ENCODE measurements around the gene RPL29. TPM values are rescaled to one million over a fixed set of nuclear protein-coding genes. Genes with fewer than 3 reads are reported as not detected.

The RPL29 gene
- total RNA-seq, 4 donors from 2014 or later: 786 to 1,908 (median 1,382) TPM

GRCh38 chr3:51954713-51955112 lies 41.0 kb downstream of the RPL29 start:
- WGBS: 83% methylated on average over 1 of the region's 1 CpG
- Histone ChIP-seq H3K27ac (replicated peaks in 1 of 4) (no peak overlapping the region), H3K9me3 (no peaks in the 10 kb centered on the region), H3K36me3 (peaks cover 4 to 27% (median 25%) of the 10 kb centered on the region in 4 donors), H3K4me1 (peaks cover 10 to 22% (median 20%) of the 10 kb centered on the region in 4 donors), H3K4me3 (no peak overlapping the region), H3K27me3 (no peaks in the 10 kb centered on the region)
- intact Hi-C loops (cut with DNase I): no loop called here
- no peak for DNase-seq (ENCODE audit: extremely low spot score)
- no peak for TF ChIP-seq POLR2AphosphoS5 (IDR thresholded peaks at IDR 0.05)
- no peak for TF ChIP-seq POLR2A (IDR thresholded peaks at IDR 0.05; ENCODE audit: low read depth)
- TF ChIP-seq CTCF (IDR thresholded peaks at IDR 0.05): no peak
- no peak for TF ChIP-seq EP300 (IDR thresholded peaks at IDR 0.05)

- WGBS: 76% methylated on average over 6 of the region's 6 CpGs
- no peaks in the 10 kb centered on the region for H3K9me3 ChIP-seq
- peaks cover 0 to 24% (median 23%) of the 10 kb centered on the region in 4 donors for H3K36me3 ChIP-seq
- TF ChIP-seq POLR2A (IDR thresholded peaks at IDR 0.05; ENCODE audit: low read depth): no peak
- TF ChIP-seq CTCF (IDR thresholded peaks at IDR 0.05): no peak
- TF ChIP-seq EP300 (IDR thresholded peaks at IDR 0.05): no peak
- TF ChIP-seq POLR2AphosphoS5 (IDR thresholded peaks at IDR 0.05): no peak
- H3K4me3 ChIP-seq: no peak overlapping the region
- H3K27ac ChIP-seq (replicated peaks in 1 of 4): no peak overlapping the region
- H3K27me3 ChIP-seq: no peaks in the 10 kb centered on the region
- H3K4me1 ChIP-seq: peaks cover 10 to 22% (median 20%) of the 10 kb centered on the region in 4 donors
- DNase-seq (ENCODE audit: extremely low spot score): no peak
- intact Hi-C loops (cut with DNase I): no loop called here
Measured at GRCh38 chr3:51954105-51954504, 41.6 kb downstream of the RPL29 start.

GRCh38 chr3:51953445-51953844 lies 42.2 kb downstream of the RPL29 start:
- Histone ChIP-seq H3K27me3 (no peaks in the 10 kb centered on the region), H3K9me3 (no peaks in the 10 kb centered on the region), H3K4me3 (no peak overlapping the region), H3K4me1 (peaks cover 10 to 22% (median 20%) of the 10 kb centered on the region in 4 donors), H3K36me3 (peaks cover 0 to 24% (median 21%) of the 10 kb centered on the region in 4 donors), H3K27ac (replicated peaks in 1 of 4) (no peak overlapping the region)
- TF ChIP-seq POLR2A (IDR thresholded peaks at IDR 0.05; ENCODE audit: low read depth): no peak
- no peak for TF ChIP-seq EP300 (IDR thresholded peaks at IDR 0.05)
- no peak for TF ChIP-seq CTCF (IDR thresholded peaks at IDR 0.05)
- TF ChIP-seq POLR2AphosphoS5 (IDR thresholded peaks at IDR 0.05): no peak
- intact Hi-C loops (cut with DNase I): no loop called here
- no peak for DNase-seq (ENCODE audit: extremely low spot score)
- WGBS: 68% methylated on average over 3 of the region's 3 CpGs

- intact Hi-C loops (cut with DNase I): no loop called here
- Histone ChIP-seq H3K27ac (replicated peaks in 1 of 4) (no peak overlapping the region), H3K4me3 (no peak overlapping the region), H3K4me1 (peaks cover 3 to 11% (median 9%) of the 10 kb centered on the region in 4 donors), H3K27me3 (no peaks in the 10 kb centered on the region), H3K36me3 (peaks cover 0 to 38% (median 29%) of the 10 kb centered on the region in 4 donors), H3K9me3 (no peaks in the 10 kb centered on the region)
- TF ChIP-seq POLR2AphosphoS5 (IDR thresholded peaks at IDR 0.05) (no peak), POLR2A (IDR thresholded peaks at IDR 0.05; ENCODE audit: low read depth) (no peak), CTCF (IDR thresholded peaks at IDR 0.05) (no peak), EP300 (IDR thresholded peaks at IDR 0.05) (no peak)
- 87% methylated on average over 2 of the region's 2 CpGs for WGBS
- no peak for DNase-seq (ENCODE audit: extremely low spot score)
Measured at GRCh38 chr3:51950899-51951298, 44.8 kb downstream of the RPL29 start.

- WGBS: 86% methylated on average over 5 of the region's 5 CpGs
- H3K9me3 ChIP-seq: no peaks in the 10 kb centered on the region
- TF ChIP-seq CTCF (IDR thresholded peaks at IDR 0.05) (no peak), POLR2A (IDR thresholded peaks at IDR 0.05; ENCODE audit: low read depth) (no peak), EP300 (IDR thresholded peaks at IDR 0.05) (no peak), POLR2AphosphoS5 (IDR thresholded peaks at IDR 0.05) (no peak)
- DNase-seq (ENCODE audit: extremely low spot score): no peak
- H3K27me3 ChIP-seq: no peaks in the 10 kb centered on the region
- peaks cover 0 to 55% (median 40%) of the 10 kb centered on the region in 4 donors for H3K36me3 ChIP-seq
- no peak overlapping the region for H3K4me3 ChIP-seq
- intact Hi-C loops (cut with DNase I): no loop called here
- no peaks in the 10 kb centered on the region for H3K4me1 ChIP-seq
- H3K27ac ChIP-seq (replicated peaks in 1 of 4): no peak overlapping the region
Measured at GRCh38 chr3:51949121-51949520, 46.6 kb downstream of the RPL29 start.

Data from esophagus muscularis mucosa (tissue), 4 donors.